GM21367 (cell line): ENCODE measurements around the gene RNF212.
"Not testable (repeated sequence)": the region's sequence is repeated elsewhere in the genome, so short reads cannot be mapped to it uniquely, and the experiment has no call there.

ENCODE experiments used
- ATAC-seq: cut with Tn5 transposase; IDR thresholded peaks from one replicate; pipeline ENCODE4 v1.9.1; 2021; ENCODE audit not compliant: unreplicated experiment

Gene RNF212

DNA sequence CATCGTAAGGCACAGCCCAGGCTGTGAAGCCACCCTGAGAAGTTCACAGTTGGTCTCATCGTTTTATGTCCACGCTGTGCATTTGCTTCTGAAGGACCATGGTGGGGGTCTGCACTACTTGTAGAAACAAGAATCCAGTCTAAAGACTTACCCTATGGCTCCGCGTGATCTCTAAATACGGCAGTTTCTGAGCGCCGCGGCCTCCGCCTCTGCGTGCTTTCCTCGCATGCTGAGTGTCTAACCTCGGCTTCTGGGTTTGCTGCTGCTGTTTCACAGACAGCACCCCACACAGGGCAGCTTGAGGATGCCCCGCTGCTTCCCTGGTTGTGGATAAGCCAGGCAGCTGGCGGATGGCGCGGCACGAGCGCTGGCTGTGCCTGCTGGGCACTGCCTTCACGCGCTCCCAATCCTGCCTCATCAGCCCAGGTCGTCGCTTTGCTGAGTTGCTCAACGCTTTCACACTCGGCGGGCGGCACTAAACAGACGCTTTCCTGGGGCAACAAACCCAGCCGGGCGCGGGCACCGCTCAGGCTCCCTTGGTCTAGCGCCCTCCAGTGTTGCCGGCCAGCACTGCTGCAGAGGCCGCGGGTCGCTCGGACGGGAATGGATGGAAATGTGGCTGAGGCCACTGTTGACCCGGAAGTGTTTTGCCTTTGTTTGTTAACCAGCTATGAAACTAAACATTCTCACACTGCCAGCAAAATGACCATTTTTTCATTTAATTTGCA, 62.7 kb downstream of the RNF212 start:
- no peak for ATAC-seq

DNA sequence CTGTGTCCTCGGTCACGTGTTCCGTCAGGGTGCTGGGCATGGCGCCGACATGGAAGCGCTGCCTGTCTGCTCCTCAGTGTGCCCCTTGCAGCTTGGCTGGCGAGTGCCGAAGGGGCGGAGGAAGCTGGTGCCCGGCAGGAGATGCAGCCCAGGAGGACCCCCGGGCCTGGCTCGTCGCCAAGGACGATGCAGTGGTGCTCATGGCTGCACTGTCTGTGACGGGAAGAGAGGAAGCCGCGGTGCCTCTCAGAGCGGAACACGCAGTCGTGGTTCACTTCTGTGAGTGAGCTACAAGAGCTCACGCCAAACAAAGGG, 63.8 kb downstream of the RNF212 start:
- ATAC-seq = no peak

DNA sequence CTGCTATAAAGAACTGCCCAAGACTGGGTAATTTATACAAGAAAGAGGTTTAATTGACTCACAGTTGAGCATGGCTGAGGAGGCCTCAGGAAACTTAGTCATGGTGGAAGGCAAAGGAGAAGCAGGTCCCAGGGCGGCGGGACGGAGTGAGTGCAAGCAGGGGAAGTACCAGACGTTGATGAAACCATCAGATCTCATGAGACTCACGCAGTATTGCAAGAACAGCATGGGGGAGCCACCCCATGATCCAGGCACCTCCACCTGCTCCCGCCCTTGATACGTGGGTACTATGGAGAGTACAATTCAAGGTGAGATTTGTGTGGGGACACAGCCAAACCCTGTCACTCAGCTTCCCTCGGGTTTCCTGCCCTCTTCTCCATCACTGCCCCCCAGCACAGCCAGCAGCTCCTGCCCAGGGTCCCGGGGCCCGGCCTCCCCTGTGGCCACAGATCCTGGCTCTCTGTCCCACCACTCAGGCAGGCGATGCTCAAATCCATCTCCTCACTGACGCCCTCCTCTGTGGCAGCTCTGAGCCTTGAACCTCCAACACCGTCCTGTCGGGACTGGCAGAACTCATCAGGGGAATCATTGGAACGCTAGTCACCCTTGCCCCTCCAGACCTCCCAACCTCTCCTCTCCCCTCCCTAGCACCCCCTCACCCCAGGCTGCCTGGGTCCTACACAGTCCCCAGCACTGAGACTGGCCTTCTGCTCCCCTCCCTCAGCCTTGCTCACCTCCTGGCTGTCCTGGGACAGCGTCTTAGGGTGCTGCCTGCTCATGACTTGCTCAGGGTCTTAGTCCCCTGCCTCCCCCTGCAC, 64.4 kb downstream of the RNF212 start:
- ATAC-seq = no peak

DNA sequence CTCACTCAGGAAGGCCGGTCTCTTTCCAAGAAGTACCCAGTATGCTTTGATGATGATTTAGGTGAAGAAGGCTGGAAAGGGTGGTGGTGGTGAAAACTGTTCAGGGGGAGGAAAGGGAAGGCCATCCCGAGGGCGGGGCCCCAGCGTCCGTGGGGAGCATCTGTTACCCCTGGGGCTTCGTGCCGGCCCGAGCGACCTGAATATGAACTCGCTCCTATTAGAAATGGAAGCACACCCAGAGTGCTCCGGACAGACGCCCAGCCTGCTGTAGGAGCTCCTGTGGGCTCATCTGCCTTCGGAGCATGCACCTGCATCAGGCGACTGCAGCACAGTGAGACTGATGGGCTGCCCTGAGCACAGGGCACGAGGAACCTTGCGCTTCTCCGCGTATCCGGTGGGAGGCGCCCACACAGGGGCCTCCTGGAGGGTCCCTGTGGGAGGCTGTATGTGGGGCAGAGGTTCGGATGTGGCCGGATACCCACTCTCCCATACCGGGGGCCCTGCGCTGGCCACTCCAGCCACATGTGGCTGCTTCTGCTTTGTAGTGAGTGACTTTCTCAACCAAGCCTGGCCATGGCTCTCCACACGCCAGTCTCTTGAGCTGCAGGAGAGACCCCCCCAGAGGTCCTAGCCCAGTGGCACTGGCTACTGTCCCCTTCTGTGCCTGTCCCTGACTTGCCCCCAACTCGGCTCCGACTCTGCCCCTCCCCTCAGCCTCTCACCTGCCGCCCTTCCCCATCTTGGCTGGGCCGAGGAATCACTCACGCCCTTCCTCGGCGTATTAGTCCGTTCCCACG, 65.2 kb downstream of the RNF212 start:
- no peak for ATAC-seq

DNA sequence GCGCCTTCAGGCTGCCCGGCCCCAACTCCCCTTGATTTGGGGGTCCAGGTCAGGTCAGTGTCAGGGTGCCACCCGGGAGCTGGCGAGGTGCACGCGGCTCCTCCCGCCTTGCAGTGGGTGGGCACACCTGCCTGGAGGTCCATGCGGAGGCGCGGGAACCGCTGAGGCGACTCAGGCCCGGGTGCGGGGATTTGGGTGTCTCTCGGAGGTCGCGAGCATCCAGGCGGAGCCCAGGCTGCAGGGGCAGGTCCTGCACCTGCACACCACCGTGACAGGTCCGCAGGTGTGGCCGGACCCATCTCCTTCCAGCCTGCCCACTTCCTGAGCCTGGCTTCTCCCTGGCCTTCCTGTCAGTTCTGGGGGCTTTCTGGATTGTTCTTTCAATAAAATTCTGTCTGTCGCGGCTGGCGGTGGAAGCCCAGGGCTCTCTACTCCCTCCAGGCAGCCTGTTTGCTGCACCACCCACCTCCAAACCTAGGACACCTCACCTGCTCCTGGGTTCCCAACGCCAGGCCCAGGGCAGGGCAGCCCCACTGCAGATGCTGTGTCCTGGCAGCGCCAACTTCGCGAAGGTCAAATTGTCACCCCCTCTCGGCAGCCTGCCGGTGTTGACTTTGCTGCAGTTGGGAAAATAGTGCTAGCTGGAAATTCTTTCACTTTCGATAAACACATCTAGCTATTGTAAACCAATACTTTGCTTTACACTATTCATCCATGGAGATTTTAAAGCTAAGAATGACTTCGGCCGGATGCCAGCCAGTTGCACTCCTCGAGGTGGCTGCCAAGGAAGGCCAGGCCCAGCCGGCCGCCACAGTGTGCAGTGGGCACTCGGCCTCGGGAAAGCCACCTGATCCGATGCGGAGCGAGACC, 66.0 kb downstream of the RNF212 start:
- no peak for ATAC-seq

DNA sequence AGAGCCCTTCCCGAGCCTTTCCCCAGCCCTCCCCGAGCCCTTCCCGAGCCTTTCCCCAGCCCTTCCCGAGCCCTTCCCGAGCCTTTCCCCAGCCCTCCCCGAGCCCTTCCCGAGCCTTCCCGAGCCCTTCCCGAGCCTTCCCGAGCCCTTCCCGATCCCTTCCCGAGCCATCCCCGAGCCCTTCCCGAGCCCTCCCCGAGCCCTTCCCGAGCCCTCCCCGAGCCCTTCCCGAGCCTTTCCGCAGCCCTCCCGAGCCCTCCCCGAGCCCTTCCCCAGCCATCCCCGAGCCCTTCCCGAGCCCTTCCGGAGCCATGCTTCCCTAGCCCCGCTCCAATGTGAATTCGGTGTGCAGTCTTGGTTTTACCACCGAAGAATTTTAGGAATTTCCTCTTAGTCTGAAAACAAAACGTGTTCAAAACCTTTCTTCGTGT, 66.8 kb downstream of the RNF212 start:
- ATAC-seq = not testable (repeated sequence)

DNA sequence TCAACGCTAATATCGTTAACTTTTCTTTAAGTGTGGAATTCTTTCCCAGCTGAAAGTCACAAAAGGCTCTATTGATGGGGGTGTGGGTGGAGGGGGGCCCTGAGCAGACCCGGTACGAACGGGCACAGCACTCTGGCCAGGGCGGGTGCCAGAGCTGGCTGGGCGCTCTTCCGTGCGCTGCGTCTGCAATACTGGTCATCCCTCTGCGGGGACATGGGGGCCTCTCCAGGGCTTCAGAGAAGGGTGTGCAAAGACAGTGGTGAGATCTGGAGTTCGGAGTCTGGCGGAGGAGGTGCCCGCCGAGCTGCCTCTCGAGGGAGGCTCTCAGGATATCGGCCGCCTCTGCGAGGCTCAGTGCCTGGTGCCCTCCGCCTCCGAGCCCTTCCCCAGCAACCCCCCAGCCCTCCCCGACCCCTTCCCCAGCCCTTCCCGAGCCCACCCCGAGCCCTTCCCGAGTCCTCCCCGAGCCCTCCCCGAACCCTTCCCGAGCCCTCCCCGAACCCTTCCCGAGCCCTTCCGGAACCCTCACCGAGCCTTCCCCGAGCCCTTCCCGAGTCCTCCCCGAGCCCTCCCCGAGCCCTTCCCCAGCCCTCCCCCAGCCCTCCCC, 67.7 kb downstream of the RNF212 start:
- no peak for ATAC-seq

DNA sequence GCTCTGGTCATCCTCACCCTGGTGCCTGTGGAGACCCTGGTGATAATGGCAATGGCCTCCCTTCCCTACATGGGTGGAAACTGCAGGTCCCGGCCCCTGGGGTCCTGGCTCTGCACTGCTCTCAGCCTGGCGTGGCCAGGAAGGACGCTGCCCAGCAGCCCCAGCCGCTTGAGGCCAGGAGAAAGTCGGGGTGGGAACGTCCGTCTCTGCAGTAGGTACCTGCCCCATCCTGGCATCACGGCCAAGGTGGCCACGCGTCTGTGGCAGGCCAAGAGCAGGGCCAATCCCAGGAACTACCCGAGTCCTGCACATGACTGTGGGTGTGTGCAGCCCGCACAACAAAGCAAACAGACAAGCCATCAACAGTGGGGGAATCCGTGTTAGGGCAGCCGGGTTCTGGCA, 68.2 kb downstream of the RNF212 start:
- ATAC-seq = no peak

DNA sequence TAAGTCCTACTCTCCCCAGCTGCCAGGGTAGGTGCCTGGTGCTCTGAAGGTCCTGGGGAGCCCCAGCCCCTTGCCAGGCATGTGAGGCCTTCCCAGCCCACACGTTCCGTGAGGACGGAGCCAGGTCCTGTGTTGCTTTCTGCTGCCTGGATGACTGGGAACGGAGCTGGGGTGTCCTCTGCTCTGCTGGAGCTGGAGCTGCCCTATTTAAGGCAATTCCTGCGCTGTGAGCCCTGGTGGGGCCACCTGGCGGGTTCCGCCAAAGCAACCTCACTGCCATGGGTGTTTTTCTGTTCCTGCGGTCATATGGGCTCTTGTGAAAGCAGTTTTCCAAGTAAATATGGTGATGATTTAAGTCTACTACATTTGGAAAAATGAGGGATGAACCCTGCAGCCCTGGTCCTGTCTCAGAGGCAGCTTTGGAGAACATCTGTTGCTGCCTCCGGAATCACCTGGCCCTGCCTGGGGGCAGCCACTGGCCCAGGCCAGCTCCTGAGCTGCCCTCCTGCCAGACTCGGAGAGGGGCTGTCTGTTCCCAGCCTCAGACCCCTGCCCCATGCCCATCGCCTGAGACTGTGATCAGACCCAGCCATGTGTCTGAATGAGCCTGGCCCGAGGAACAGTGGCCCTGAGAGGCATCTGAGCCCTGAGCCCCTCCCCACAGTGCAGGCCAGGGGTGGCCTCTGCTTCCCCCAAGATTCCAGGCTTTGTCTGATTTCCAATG, 68.7 kb downstream of the RNF212 start:
- no peak for ATAC-seq

DNA sequence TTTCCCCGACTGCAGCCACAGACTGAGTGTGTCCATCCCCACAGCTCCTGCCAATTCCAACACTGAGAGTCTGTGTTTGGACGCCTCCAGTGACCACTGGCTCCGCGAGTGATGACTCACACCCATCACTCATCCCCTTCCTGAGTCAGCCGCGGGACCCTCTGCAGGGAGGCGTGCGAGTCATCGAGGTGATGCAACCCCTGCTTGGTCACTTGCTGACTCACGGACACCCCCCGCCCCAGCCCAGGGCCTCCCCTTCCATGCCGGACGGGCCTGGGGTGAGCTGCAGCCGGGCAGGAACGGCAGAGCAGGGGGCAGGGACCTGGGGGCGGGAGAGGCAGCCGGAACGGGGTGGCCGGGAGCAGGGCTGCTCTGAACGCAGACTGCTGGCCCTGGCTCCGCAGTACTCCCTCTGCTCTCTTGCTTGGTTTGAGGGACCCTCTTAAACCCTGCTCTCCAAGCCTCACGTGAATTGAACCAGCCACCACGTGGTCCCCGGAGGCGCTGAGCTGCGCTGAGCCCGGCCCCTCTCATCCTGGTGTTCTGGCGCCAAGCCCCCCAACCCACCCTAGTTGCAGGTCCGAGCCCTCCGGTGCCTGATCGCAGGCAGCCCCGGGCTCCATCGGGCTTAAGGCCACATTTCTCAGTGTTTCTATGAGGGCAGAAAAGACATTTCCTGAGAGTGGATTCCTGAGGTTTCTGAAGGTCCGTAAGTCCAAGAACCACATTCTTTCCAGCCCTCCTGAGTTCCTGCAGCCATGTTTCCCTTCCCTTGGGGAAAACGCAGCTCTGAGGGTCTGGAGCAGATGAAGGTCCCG, 69.5 kb downstream of the RNF212 start:
- no peak for ATAC-seq

DNA sequence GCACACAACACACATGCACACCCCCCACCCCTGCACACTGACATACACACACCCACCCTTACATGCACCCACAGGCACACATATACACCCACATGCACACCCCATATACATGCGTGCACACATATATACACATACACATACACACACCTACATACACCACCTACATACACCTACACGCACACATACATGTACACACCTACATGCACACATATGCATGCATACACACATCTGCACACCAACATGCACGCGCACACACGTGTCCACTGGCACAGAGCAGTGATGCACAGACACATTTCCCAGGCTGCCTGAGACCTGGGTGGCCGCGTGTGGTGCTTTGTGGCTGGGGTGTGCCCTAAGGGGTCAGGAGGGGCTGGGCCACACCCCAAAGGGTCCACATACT, 70.2 kb downstream of the RNF212 start:
- no peak for ATAC-seq

DNA sequence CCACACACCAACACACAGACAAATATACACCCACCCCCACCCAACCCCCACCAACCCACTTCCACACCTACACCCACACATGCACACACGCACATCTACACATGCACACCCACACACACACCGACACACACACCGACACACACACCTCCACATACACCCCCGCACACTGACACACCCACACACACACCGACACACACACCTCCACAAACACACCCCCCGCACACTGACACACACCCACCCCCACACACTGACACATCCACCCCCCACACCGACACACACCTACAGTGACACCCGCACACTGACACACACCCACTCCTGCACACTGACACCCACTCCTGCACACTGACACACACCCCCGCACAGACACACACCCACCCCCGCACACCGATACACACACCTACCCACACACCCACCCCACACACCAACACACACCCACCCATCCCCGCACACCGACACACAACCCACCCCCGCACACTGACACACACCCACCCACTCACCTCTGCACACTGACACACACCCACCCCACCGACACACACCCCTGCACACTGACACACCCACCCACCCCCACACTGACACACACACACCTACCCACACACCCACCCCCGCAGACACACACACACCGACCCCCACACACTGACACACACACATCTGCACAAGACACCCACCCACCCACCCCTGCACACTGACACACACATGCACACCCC, 70.9 kb downstream of the RNF212 start:
- no peak for ATAC-seq

DNA sequence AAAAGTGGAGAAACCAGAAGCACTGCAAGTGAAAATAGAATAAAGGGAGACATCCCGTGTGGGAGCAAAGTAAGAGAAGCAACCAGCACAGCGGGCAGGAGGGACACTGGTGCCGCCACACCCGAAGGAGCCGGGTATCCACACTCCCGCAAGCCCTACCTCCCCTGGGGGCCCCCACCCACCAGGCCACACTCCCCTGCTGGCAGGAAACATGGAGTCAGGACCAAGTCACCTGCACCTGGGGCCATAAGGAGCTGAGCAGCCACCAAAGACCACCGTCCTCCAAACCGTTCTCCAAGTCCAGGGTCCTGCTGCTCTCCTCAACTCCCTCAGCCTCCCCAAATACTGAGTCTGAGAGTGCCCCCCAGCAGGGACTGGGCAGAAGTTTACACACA, 71.4 kb downstream of the RNF212 start:
- ATAC-seq = no peak

DNA sequence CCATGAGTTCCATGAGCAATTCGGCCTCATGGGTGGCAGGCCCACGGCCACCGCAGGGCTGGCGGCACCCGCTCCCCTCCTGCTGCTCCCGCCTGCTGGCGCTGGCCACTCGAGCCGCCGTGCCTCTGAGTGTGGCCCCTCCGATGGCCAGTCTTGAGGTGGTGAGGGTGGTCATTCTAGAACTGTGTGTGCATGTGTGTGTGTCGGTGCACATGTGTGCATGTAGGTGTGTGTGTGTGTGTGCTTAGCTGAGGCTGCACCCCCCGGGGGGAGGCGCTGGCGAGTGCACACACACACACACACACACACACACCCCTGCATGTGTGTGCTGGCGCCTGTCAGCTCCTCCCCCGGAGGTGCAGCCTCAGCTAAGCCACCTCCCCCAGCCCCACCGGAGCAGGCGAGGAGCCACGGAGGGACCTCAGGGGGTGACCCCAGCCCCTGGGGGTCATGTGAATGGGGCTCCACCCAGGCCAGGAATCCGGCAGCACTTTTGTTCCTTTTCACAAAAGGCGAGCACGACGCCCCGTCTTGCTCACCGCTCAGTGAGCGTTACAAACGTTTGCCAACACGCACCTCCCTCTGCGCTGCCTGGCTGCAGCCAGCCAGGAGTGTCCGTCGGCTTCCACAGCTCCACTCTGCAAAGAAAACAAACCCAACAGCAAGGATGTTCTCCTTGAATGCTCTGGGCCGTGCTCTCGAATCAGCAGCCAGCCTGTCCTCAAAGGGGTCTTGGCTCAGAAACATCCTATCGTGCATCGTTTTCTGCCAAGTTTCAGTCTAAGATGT, 72.0 kb downstream of the RNF212 start:
- ATAC-seq = no peak

DNA sequence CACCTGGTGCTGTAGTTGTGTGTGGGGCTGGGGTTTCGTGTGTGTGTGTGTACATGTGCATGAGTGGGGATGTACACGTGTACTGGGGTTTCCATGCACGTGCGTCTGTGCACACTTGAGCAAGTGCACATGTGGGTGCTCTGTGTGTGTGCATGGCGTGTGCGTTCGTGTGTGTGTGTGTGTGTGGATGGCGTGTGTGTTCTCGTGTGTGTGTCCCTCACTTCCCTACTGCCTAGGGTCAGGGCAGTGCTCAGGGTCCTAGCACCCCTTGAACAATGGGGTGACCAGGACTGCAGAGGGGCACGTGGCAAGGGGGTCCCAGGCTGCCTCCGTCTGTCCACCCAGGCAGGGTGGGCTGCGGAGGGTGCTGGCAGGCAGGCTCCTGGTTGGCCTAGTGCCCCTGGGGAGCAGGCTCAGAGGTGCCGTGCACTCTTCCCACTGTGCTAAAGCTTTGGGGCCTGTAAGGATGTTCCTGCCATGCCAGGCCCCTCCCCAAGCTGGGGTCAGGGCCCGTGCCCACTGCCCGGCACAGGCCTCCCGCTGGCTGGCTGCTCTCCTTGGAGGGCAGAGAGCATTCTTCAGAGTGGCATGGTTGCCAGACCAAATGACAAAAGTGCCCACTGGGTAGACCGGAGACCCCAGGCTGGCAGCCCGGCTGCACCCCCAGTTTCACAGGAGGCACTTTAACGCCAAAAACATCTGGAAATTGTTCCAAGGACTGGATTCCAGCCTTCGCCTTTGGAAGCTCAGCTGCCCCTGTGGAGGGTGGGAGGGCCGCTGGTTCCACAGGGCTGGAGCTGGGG, 72.8 kb downstream of the RNF212 start:
- ATAC-seq = no peak

DNA sequence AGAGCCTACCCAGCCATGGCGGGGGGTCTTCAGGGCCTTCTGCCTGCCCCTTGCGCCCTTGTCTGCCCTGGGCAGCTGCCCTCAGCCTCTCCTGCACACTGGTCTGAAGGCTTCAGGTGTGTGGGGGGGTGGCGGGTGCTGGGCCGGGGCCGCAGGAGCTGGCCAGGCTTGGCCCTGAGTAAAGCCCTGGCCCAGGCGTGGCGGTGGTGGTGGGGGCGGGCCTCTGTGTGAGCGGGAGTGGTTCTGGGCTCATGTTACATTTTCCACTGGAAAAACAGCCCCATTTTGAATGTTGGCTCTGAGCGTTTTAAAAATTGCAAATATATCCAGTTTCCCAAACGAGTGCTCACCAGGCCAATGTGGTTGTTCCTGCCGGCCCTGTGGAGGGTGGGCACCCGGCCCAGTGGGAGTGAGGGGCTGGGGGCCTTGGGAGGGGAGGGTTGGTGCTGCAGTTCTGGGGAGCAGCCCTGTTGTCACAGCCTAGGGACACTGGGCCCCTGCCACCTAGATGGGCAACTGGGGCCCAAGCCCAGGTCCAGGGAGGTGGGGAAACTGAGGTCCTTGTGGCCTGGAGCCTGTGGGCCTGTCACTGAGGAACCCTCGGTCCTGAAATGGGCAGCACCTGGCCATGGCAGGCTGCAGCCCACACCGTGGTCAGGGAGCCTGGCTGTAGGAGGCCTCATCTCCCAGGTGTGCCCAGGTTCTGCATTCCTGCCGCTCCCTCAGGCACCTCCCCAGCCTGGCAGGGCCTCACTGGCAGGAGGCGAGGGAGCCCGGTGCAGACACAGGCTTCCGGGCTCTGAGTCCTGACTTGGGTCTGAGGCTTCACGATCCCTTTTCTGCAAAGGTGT, 73.6 kb downstream of the RNF212 start:
- no peak for ATAC-seq
